SK-N-SH (cell line): ENCODE data around the gene HDHD2. TPM values are rescaled to one million over a fixed set of nuclear protein-coding genes. Genes with fewer than 3 reads are reported as not detected.

Experiments used
- CTCF ChIA-PET: fragments of 300-600, 350-600 bp; formaldehyde crosslinking; extraction: SDS; loops from one replicate; lab custom pipeline; 2021; lab: Yijun Ruan, JAX
- POLR2A ChIA-PET: fragments of 350-600 bp; sonication (Branson Sonifier 250); formaldehyde crosslinking; extraction: SDS; loops from one replicate; lab custom pipeline; 2020; ENCODE audit warnings: antibody characterized with exemption, inconsistent platforms; lab: Yijun Ruan, JAX
- DNase-seq: peaks from one replicate; pipeline ENCODE4 v3.0.0; 2012
- H2AFZ ChIP-seq: fragments of 200-600 bp; sonication (generic); 2 replicates; pipeline ENCODE4 v1.8.1; 2016; ENCODE audit warnings: antibody characterized with exemption, mild to moderate bottlenecking, low read depth
- H3F3A ChIP-seq: fragments of 200-600 bp; sonication (generic); replicated peaks from 2 replicates; pipeline ENCODE3; 2016; ENCODE audit warnings: antibody characterized with exemption, mild to moderate bottlenecking; ENCODE audit not compliant: insufficient read depth
- H3K27ac ChIP-seq, 2 experiments: fragments of 200-500 bp in 1 of 2; fragments of 200-600 bp in 1 of 2; sonication (Bioruptor generic) in 1 of 2; sonication (generic), shearing (Covaris generic) in 1 of 2; 2 replicates each; pipeline versions ENCODE4 v1.5.1 to v1.6.1; 2014 to 2016; ENCODE audit warnings: low read depth in 2 of 2, inconsistent platforms in 1 of 2, low read length in 1 of 2, mild to moderate bottlenecking in 1 of 2, mixed read lengths in 1 of 2
- H3K27me3 ChIP-seq: fragments of 200-600 bp; sonication (generic), shearing (Covaris generic); 2 replicates; pipeline ENCODE4 v1.6.1; 2016; ENCODE audit warnings: mixed run types; ENCODE audit not compliant: insufficient read depth
- H3K36me3 ChIP-seq, 2 experiments: fragments of 200-500 bp in 1 of 2; fragments of 200-600 bp in 1 of 2; sonication (Bioruptor generic) in 1 of 2; sonication (generic) in 1 of 2; replicated peaks in 1 of 2; 2 replicates each; pipeline versions ENCODE3 to v1.5.1; 2014 to 2016; ENCODE audit warnings: low read length in 1 of 2, mild to moderate bottlenecking in 1 of 2; ENCODE audit not compliant: insufficient read depth in 2 of 2, control insufficient read depth in 1 of 2
- H3K4me1 ChIP-seq, 2 experiments: fragments of 200-500 bp in 1 of 2; fragments of 200-600 bp in 1 of 2; sonication (Bioruptor generic) in 1 of 2; sonication (generic), shearing (Covaris generic) in 1 of 2; 2 replicates each; pipeline versions ENCODE4 v1.5.1 to v1.6.1; 2014 to 2016; ENCODE audit warnings: low read depth in 1 of 2, low read length in 1 of 2, mixed run types in 1 of 2; ENCODE audit not compliant: insufficient read depth in 2 of 2, control insufficient read depth in 1 of 2
- H3K4me2 ChIP-seq: fragments of 200-600 bp; sonication (generic), shearing (Covaris generic); 2 replicates; pipeline ENCODE4 v1.6.1; 2017; ENCODE audit warnings: mixed run types
- H3K4me3 ChIP-seq, 2 experiments: fragments of 200-500 bp in 1 of 2; fragments of 200-600 bp in 1 of 2; sonication (Bioruptor generic) in 1 of 2; sonication (generic), shearing (Covaris generic) in 1 of 2; 2 replicates each; pipeline versions ENCODE4 v1.5.1 to v1.8.1; 2014 to 2016; ENCODE audit warnings: low read depth in 2 of 2, inconsistent platforms in 1 of 2, low read length in 1 of 2, mild to moderate bottlenecking in 1 of 2, mixed read lengths in 1 of 2, moderate library complexity in 1 of 2
- H3K79me2 ChIP-seq: fragments of 200-600 bp; sonication (generic); 2 replicates; pipeline ENCODE4 v1.8.1; 2017; ENCODE audit warnings: mild to moderate bottlenecking; ENCODE audit not compliant: insufficient read depth
- H3K9ac ChIP-seq: fragments of 200-600 bp; sonication (generic); 2 replicates; pipeline ENCODE4 v1.6.1; 2017; ENCODE audit warnings: mixed run types
- H3K9me2 ChIP-seq: fragments of 200-600 bp; sonication (generic); 2 replicates; pipeline ENCODE4 v1.6.1; 2017; ENCODE audit warnings: mixed run types
- H3K9me3 ChIP-seq: fragments of 200-600 bp; sonication (generic); 2 replicates; pipeline ENCODE4 v1.6.1; 2017; ENCODE audit warnings: mixed run types, mild to moderate bottlenecking, moderate library complexity
- H4K20me1 ChIP-seq: fragments of 200-600 bp; sonication (generic); 2 replicates; pipeline ENCODE4 v1.6.1; 2017; ENCODE audit warnings: mild to moderate bottlenecking, mixed run types; ENCODE audit not compliant: insufficient read depth
- ELF1 ChIP-seq: IDR thresholded peaks from 2 replicates; pipeline ENCODE4 v1.4.0; 2012
- GABPA ChIP-seq: IDR thresholded peaks from 2 replicates; pipeline ENCODE4 v1.4.0; 2012; ENCODE audit warnings: low read depth, mild to moderate bottlenecking
- JUND ChIP-seq: IDR thresholded peaks from 2 replicates; pipeline ENCODE4 v1.4.0; 2012
- MAX ChIP-seq: IDR thresholded peaks from 2 replicates; pipeline ENCODE4 v1.4.0; 2012; ENCODE audit warnings: low read depth
- NRF1 ChIP-seq: IDR thresholded peaks from 2 replicates; pipeline ENCODE4 v1.6.1; 2012; ENCODE audit warnings: low read depth, mild to moderate bottlenecking, low read length
- POLR2AphosphoS5 ChIP-seq: IDR thresholded peaks from 2 replicates; pipeline ENCODE4 v1.6.1; 2012; ENCODE audit warnings: low read depth, low read length
- RAD21 ChIP-seq: IDR thresholded peaks from 2 replicates; pipeline ENCODE4 v1.6.1; 2012; ENCODE audit warnings: mild to moderate bottlenecking, low read length
- REST ChIP-seq: IDR thresholded peaks from 2 replicates; pipeline ENCODE4 v1.6.1; 2012; ENCODE audit warnings: mild to moderate bottlenecking, low read depth, low read length, moderate library complexity
- RXRA ChIP-seq: IDR thresholded peaks from 2 replicates; pipeline ENCODE4 v1.4.0; 2012; ENCODE audit warnings: low read depth, mild to moderate bottlenecking, borderline replicate concordance
- TAF1 ChIP-seq: IDR thresholded peaks from 2 replicates; pipeline ENCODE4 v1.6.1; 2012; ENCODE audit warnings: low read depth, mild to moderate bottlenecking, low read length, moderate library complexity, borderline replicate concordance
- TEAD4 ChIP-seq: IDR thresholded peaks from 2 replicates; pipeline ENCODE4 v1.4.0; 2012; ENCODE audit warnings: mild to moderate bottlenecking, borderline replicate concordance; ENCODE audit not compliant: insufficient read depth
- YY1 ChIP-seq: IDR thresholded peaks from 2 replicates; pipeline ENCODE4 v1.4.0; 2012; ENCODE audit warnings: low read depth, mild to moderate bottlenecking
- WGBS: methylation state at CpG from one replicate; pipeline ENCODE4 v1.1.6; 2017; ENCODE audit warnings: low lambda C conversion rate; 5-methylcytosine and 5-hydroxymethylcytosine counted together
- polyA plus RNA-seq, 3 experiments: library from polyadenylated mRNA; depleted of rRNA; stranded (reverse); fragments of >200 nt; gene quantifications; 2 replicates each; pipeline ENCODE4 v1.2.3, GENCODE V29; 2012
- TF ChIP-seq, protein P1 (sequence below): fragments of 200-600 bp; sonication (generic); IDR thresholded peaks from 2 replicates; pipeline ENCODE4 v1.6.1; 2017; ENCODE audit warnings: antibody characterized with exemption, mild to moderate bottlenecking, moderate library complexity
- TF ChIP-seq, protein P2 (sequence below): IDR thresholded peaks from 2 replicates; pipeline ENCODE4 v1.4.0; 2012; ENCODE audit warnings: low read depth, borderline replicate concordance
- TF ChIP-seq, protein P3 (sequence below): IDR thresholded peaks from 2 replicates; pipeline ENCODE4 v1.4.0; 2012; ENCODE audit warnings: low read depth, borderline replicate concordance

Gene HDHD2
- polyA plus RNA-seq, 1 of the 3 experiments (the other 2 are of a cell fraction) = 10.6 TPM

DNA sequence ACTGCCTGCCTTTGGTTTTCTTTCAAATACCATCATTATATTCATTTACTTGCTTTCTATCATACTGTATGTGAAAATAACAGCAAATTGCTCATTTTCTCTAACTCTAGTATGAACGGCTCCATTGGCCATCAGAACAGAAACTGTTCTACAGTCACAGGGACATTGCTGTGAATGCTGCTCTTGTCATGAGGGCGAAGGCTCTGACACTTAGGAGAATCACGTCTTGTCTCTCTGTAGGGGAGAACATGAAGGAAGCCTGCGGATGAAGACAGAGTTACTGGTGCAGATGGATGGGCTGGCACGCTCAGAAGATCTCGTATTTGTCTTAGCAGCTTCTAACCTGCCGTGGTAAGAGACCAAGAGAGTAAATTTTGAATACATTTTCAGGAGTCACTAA lies 73.2 kb downstream of the HDHD2 start:
- Histone ChIP-seq H3F3A (no peaks in the 10 kb centered on the region), H3K36me3 (peaks cover 0 to 3% of the 10 kb centered on the region in 2 experiments), H3K9me3 (no peaks in the 10 kb centered on the region), H3K79me2 (no peaks in the 10 kb centered on the region), H2AFZ (no peak overlapping the region), H3K4me1 (peaks cover 2 to 5% of the 10 kb centered on the region in 2 experiments; a peak in 1 of 4 replicates)
- CTCF ChIA-PET = interaction anchor here (0.9 to 2.1 kb wide), 3 partner anchors 24 to 678 kb away, joined by 4 to 12 read pairs (median 4); no protein-coding TSS in a partner anchor
- POLR2A ChIA-PET = no interaction called here
- TF ChIP-seq POLR2AphosphoS5 (no peak), NRF1 (no peak), GABPA (no peak), YY1 (no peak), RAD21 (no peak), RXRA (no peak), JUND (no peak), TEAD4 (no peak), ELF1 (no peak)
- TF ChIP-seq, protein P1, sequence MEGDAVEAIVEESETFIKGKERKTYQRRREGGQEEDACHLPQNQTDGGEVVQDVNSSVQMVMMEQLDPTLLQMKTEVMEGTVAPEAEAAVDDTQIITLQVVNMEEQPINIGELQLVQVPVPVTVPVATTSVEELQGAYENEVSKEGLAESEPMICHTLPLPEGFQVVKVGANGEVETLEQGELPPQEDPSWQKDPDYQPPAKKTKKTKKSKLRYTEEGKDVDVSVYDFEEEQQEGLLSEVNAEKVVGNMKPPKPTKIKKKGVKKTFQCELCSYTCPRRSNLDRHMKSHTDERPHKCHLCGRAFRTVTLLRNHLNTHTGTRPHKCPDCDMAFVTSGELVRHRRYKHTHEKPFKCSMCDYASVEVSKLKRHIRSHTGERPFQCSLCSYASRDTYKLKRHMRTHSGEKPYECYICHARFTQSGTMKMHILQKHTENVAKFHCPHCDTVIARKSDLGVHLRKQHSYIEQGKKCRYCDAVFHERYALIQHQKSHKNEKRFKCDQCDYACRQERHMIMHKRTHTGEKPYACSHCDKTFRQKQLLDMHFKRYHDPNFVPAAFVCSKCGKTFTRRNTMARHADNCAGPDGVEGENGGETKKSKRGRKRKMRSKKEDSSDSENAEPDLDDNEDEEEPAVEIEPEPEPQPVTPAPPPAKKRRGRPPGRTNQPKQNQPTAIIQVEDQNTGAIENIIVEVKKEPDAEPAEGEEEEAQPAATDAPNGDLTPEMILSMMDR = no peak
- TF ChIP-seq, protein P2, sequence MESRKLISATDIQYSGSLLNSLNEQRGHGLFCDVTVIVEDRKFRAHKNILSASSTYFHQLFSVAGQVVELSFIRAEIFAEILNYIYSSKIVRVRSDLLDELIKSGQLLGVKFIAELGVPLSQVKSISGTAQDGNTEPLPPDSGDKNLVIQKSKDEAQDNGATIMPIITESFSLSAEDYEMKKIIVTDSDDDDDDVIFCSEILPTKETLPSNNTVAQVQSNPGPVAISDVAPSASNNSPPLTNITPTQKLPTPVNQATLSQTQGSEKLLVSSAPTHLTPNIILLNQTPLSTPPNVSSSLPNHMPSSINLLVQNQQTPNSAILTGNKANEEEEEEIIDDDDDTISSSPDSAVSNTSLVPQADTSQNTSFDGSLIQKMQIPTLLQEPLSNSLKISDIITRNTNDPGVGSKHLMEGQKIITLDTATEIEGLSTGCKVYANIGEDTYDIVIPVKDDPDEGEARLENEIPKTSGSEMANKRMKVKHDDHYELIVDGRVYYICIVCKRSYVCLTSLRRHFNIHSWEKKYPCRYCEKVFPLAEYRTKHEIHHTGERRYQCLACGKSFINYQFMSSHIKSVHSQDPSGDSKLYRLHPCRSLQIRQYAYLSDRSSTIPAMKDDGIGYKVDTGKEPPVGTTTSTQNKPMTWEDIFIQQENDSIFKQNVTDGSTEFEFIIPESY = no peak
- TF ChIP-seq, all 33 proteins: peak for 0
- Histone ChIP-seq H3K27ac (no peak overlapping the region), H3K9me2 (no peaks in the 10 kb centered on the region), H3K4me3 (no peak overlapping the region), H3K27me3 (no peaks in the 10 kb centered on the region), H3K4me2 (no peak overlapping the region), H3K9ac (no peak overlapping the region), H4K20me1 (no peaks in the 10 kb centered on the region)
- DNase-seq = no peak
- WGBS = 87% methylated on average over 7 of the region's 7 CpGs

DNA sequence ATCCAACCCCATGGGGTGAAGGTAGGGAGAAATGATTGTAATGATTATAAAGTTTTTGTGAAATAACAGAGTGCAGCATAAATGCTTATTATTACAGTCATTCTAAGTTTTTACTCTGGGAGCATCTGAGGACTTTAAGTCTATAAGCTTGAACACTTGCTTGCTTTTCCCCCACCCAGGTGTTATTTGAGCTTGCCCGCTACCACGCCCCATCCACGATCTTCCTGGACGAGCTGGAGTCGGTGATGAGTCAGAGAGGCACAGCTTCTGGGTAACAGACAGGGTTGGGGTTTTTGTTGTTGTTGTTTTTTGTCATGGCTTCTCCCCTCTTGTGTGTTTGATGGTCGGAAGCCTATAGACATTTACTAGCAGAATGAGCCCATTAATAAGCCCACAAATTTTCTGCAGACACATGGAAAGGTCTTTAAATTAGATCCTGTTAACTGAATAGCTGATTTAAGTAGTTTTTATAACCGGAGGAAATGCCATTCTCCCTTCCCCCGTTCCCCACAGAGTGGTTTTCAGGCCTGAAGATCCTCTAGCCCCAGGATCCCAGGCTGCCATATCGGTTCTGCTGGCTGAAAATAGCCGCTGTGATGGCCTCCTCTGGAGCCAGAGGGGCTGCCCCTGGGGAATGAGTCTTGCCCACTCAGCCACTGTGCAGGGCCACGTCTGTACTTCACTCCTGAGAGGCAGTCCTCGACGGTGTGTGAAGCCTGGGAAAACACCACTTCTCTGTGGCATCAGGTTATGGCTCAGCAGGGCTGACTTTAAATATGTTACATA lies 75.0 kb downstream of the HDHD2 start:
- 75% methylated on average over 12 of the region's 13 CpGs for WGBS
- CTCF ChIA-PET = interaction anchor here (1.2 to 2.1 kb wide), 3 partner anchors 24 to 673 kb away, joined by 3 to 12 read pairs (median 5); no protein-coding TSS in a partner anchor
- H3K4me2 ChIP-seq = no peak overlapping the region
- TF ChIP-seq, protein P3, sequence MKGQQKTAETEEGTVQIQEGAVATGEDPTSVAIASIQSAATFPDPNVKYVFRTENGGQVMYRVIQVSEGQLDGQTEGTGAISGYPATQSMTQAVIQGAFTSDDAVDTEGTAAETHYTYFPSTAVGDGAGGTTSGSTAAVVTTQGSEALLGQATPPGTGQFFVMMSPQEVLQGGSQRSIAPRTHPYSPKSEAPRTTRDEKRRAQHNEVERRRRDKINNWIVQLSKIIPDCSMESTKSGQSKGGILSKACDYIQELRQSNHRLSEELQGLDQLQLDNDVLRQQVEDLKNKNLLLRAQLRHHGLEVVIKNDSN = no peak
- TF ChIP-seq YY1 (no peak), TAF1 (no peak), MAX (no peak), REST (no peak)
- TF ChIP-seq, protein P1 = no peak

More for the DNA sequence above, 75.0 kb downstream of the HDHD2 start:
- no peak overlapping the region for H3K9ac ChIP-seq
- no peak overlapping the region for H2AFZ ChIP-seq
- peaks cover 2 to 5% of the 10 kb centered on the region in 2 experiments; a peak in 1 of 4 replicates for H3K4me1 ChIP-seq
- H3F3A ChIP-seq = no peaks in the 10 kb centered on the region
- H3K9me2 ChIP-seq = no peaks in the 10 kb centered on the region
- H4K20me1 ChIP-seq = no peaks in the 10 kb centered on the region
- POLR2A ChIA-PET = no interaction called here
- H3K9me3 ChIP-seq = no peaks in the 10 kb centered on the region
- no peak overlapping the region for H3K27ac ChIP-seq
- no peaks in the 10 kb centered on the region for H3K79me2 ChIP-seq
- DNase-seq = no peak
- peaks cover 0 to 3% of the 10 kb centered on the region in 2 experiments for H3K36me3 ChIP-seq
- no peaks in the 10 kb centered on the region for H3K27me3 ChIP-seq
- H3K4me3 ChIP-seq = no peak overlapping the region
